Measurements from ENCODE around the gene FAM180B. TPM values are rescaled to one million over a fixed set of nuclear protein-coding genes. Genes with fewer than 3 reads are reported as not detected.

Gene FAM180B
- total RNA-seq, 2 donors from 2014 or later = 0.66 TPM; not detected in 1

- WGBS, 2 donors = 43 to 53% methylated on average over 3 of the region's 3 CpGs
- intact Hi-C loops (cut with DNase I) = no loop called here
- H3K4me1 ChIP-seq = no peaks in the 10 kb centered on the region
- H3K27ac ChIP-seq = no peak overlapping the region
- TF ChIP-seq CTCF (IDR thresholded peaks at IDR 0.05) = no peak
- TF ChIP-seq POLR2A (IDR thresholded peaks at IDR 0.05) = no peak
- no peaks in the 10 kb centered on the region for H3K27me3 ChIP-seq
- H3K9me3 ChIP-seq = no peaks in the 10 kb centered on the region
- DNase-seq (no peak), ATAC-seq (no peak)
- no peak overlapping the region for H3K4me3 ChIP-seq
- H3K36me3 ChIP-seq (replicated peaks in 1 of 2; ENCODE audit: insufficient read depth in 1 of 2, low read depth in 2 of 2) = peaks cover 0 to 16% of the 10 kb centered on the region in 2 donors
These were observed 30.9 kb downstream of the FAM180B start for GRCh38 chr11:47617417-47617809.

- Histone ChIP-seq H3K4me1 (no peaks in the 10 kb centered on the region), H3K4me3 (no peak overlapping the region), H3K36me3 (replicated peaks in 1 of 2; ENCODE audit: insufficient read depth in 1 of 2, low read depth in 2 of 2) (peaks cover 5 to 27% of the 10 kb centered on the region in 2 donors), H3K27ac (no peak overlapping the region), H3K9me3 (no peaks in the 10 kb centered on the region), H3K27me3 (no peaks in the 10 kb centered on the region)
- 90 to 96% methylated on average over 2 of the region's 2 CpGs for WGBS, 2 donors
- DNase-seq = no peak
- intact Hi-C loops (cut with DNase I) = no loop called here
- no peak for ATAC-seq
- TF ChIP-seq POLR2A (IDR thresholded peaks at IDR 0.05) (no peak), CTCF (IDR thresholded peaks at IDR 0.05) (no peak)
These were observed 34.4 kb downstream of the FAM180B start for GRCh38 chr11:47620836-47621378.

- no peak for DNase-seq
- Histone ChIP-seq H3K27me3 (no peaks in the 10 kb centered on the region), H3K9me3 (no peaks in the 10 kb centered on the region), H3K27ac (no peak overlapping the region), H3K36me3 (replicated peaks in 1 of 2; ENCODE audit: insufficient read depth in 1 of 2, low read depth in 2 of 2) (peaks cover 13 to 28% of the 10 kb centered on the region in 2 donors), H3K4me1 (no peaks in the 10 kb centered on the region), H3K4me3 (no peak overlapping the region)
- no peak for ATAC-seq
- 90% methylated on average over 8 of the region's 8 CpGs for WGBS, 2 donors
- TF ChIP-seq CTCF (IDR thresholded peaks at IDR 0.05) = no peak
- no peak for TF ChIP-seq POLR2A (IDR thresholded peaks at IDR 0.05)
- intact Hi-C loops (cut with DNase I) = no loop called here
These were observed 39.8 kb downstream of the FAM180B start for GRCh38 chr11:47626234-47626633.

- 82 to 87% methylated on average over 4 of the region's 4 CpGs for WGBS, 2 donors
These were observed 41.5 kb downstream of the FAM180B start for GRCh38 chr11:47628026-47628425.

More at GRCh38 chr11:47628026-47628425, 41.5 kb downstream of the FAM180B start:
- Histone ChIP-seq H3K27me3 (no peaks in the 10 kb centered on the region), H3K27ac (no peak overlapping the region), H3K4me3 (no peak overlapping the region), H3K36me3 (replicated peaks in 1 of 2; ENCODE audit: insufficient read depth in 1 of 2, low read depth in 2 of 2) (peaks cover 13 to 21% of the 10 kb centered on the region in 2 donors), H3K9me3 (no peaks in the 10 kb centered on the region), H3K4me1 (no peaks in the 10 kb centered on the region)
- ATAC-seq (no peak), DNase-seq (no peak)
- intact Hi-C loops (cut with DNase I) = no loop called here
- no peak for TF ChIP-seq POLR2A (IDR thresholded peaks at IDR 0.05)
- no peak for TF ChIP-seq CTCF (IDR thresholded peaks at IDR 0.05)

All from body of pancreas (tissue), 4 donors.